22Rv1 (cell line): ENCODE measurements around the gene VWA5B1.

ENCODE experiments used
- ZFX ChIP-seq: fragments of 450-650 bp; IDR thresholded peaks from 2 replicates; pipeline ENCODE4 v1.6.1; 2017; ENCODE audit warnings: antibody characterized with exemption, borderline replicate concordance
- TF ChIP-seq, protein P1 (sequence below): fragments of 450-650 bp; IDR thresholded peaks from 2 replicates; pipeline ENCODE4 v1.5.1; 2017; ENCODE audit warnings: mild to moderate bottlenecking

DNA sequence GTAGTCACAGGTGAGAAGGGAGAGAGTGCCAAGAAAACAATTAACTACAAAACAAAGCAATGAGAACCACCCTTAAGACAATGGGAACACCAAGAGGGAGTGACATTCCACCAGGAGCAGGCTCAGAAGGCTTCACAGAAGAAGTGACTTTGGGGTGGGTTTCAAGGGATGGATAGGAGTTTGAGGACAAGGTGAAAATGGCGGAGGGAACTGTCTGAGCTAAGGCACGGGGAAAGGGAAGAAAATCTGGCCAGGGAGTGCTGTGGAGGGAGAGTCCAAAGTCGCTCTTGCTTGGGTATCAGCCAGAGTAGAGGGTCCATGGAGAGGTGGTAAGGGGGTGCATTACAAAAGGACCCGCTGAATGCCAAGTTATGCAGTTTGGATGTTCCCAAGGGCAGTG is 108.1 kb downstream of the VWA5B1 start:
- TF ChIP-seq, protein P1, sequence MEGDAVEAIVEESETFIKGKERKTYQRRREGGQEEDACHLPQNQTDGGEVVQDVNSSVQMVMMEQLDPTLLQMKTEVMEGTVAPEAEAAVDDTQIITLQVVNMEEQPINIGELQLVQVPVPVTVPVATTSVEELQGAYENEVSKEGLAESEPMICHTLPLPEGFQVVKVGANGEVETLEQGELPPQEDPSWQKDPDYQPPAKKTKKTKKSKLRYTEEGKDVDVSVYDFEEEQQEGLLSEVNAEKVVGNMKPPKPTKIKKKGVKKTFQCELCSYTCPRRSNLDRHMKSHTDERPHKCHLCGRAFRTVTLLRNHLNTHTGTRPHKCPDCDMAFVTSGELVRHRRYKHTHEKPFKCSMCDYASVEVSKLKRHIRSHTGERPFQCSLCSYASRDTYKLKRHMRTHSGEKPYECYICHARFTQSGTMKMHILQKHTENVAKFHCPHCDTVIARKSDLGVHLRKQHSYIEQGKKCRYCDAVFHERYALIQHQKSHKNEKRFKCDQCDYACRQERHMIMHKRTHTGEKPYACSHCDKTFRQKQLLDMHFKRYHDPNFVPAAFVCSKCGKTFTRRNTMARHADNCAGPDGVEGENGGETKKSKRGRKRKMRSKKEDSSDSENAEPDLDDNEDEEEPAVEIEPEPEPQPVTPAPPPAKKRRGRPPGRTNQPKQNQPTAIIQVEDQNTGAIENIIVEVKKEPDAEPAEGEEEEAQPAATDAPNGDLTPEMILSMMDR, result no peak
- TF ChIP-seq ZFX, result no peak
